ENCODE measurements around the gene NLGN2.
"Not testable (repeated sequence)": the region's sequence is repeated elsewhere in the genome, so short reads cannot be mapped to it uniquely, and the experiment has no call there.

Gene NLGN2

GRCh38 chr17:7407485-7408251 is at the start of gene NLGN2:
TSS of gene NLGN2 (plus strand) at chr17:7407845. CDS start at chr17:7408256, 411 bp downstream.
- no peak for DNase-seq

- no peak for DNase-seq
Observed at GRCh38 chr17:7361906-7362305, 45.7 kb upstream of the NLGN2 start.

GRCh38 chr17:7363311-7363710 is 44.3 kb upstream of the NLGN2 start:
- no peak for DNase-seq

DNA sequence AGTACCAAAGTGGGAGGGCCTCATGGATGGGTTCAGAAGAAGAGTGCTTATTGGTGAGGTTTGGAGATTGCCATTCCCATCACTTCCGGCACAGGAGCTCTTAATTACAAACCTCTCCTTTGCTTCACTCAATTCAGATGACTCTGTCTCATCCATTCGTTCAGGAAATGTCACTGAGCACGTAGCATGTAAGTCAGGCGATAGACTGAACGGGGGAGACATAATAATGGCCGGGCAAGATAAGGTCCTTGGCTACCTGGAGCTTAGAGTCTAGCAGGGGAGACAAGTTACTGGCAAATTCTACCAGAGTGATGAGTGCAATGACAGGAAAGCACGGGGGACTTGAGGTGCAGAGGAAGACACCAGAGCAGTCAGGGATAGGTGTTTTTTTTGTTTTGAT is 41.7 kb upstream of the NLGN2 start:
- not testable (repeated sequence) for DNase-seq

DNA sequence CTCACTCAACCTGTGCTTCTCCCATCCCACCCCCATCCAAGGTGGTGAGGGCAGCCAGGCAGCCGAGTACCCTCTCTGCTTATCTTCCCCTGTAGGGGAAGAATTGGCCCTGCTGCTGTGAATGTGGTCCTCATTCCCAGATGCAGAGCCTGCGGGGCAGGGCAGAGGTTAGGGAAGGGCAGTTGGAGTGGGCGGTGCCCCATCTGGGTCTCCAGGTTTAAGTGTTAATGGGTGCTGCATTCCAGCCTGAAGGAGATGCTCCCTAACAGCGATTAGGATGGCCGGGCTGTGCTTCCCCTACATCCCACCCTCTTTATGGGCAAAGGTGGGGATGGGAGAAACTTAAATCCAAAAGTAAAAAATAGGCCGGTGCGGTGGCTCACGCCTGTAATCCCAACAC is 40.6 kb upstream of the NLGN2 start:
- DNase-seq: no peak

GRCh38 chr17:7367918-7368598 is 39.6 kb upstream of the NLGN2 start:
- DNase-seq: no peak

- DNase-seq: not testable (repeated sequence)
Observed at GRCh38 chr17:7368599-7368994, 39.0 kb upstream of the NLGN2 start.

DNA sequence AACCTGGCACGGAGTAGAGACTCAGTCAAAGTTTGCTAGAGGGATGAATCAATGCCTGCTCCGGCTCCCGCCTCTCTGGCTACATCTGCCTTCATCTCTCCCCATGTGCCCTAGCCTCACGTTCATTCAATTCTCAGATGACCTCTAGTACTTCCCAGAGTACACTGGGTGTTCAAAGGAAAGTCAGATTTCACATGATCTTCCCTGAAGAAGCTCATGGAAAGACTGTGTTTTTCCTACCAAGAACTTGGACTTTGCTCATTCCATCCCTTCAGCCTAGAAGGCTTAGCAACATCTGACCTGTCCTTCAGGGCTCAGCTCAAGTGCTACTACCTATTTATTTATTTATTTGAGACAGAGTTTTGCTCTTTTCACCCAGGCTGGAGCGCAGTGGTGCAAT is 37.8 kb upstream of the NLGN2 start:
- DNase-seq: no peak

DNA sequence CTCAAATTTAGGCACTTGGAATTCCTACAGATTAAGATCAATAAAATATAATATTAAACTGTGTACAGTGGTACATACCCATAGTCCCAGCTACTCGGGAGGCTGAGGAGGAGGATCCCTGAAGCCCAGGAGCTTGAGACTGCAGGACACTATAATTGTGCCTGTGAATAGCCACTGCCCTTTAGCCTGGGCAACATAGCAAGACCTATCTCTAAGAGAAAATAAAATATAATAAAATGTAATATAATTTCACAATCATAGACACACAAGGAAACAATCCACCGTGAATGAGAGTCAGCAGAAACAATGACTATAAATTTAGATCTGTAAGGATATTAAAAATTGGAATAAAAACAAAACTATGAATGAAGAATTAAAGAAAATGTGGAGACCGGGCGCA is 36.8 kb upstream of the NLGN2 start:
- DNase-seq: no peak

DNA sequence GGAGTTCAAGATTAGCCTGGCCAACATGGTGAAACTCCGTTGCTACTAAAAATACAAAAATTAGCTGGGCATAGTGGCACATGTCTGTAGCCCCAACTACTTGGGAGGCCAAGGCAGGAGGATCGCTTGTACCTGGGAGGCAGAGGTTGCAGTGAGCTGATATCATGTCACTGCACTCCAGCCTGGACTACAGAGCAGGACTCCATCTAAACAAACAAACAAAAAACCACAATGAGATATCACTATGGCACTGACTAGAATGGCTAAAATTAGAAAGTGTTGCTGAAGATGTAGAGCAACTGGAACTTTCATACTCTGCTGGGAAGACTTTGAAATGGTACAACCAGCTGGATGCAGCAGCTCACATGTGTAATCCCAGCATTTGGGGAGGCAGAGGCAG is 33.3 kb upstream of the NLGN2 start:
- no peak for DNase-seq

- DNase-seq: no peak
Observed at GRCh38 chr17:7379134-7379533, 28.5 kb upstream of the NLGN2 start.

GRCh38 chr17:7380321-7380720 is 27.3 kb upstream of the NLGN2 start:
- DNase-seq: no peak

- DNase-seq: no peak
Observed at GRCh38 chr17:7380855-7381683, 26.6 kb upstream of the NLGN2 start, which contains the start of gene TNK1. TSS of gene TNK1 (plus strand) at chr17:7381089. CDS start at chr17:7382927, 1,838 bp downstream.

GRCh38 chr17:7382901-7383300 is 24.7 kb upstream of the NLGN2 start:
- no peak for DNase-seq

- no peak for DNase-seq
Observed at GRCh38 chr17:7383371-7383741, 24.3 kb upstream of the NLGN2 start.

DNA sequence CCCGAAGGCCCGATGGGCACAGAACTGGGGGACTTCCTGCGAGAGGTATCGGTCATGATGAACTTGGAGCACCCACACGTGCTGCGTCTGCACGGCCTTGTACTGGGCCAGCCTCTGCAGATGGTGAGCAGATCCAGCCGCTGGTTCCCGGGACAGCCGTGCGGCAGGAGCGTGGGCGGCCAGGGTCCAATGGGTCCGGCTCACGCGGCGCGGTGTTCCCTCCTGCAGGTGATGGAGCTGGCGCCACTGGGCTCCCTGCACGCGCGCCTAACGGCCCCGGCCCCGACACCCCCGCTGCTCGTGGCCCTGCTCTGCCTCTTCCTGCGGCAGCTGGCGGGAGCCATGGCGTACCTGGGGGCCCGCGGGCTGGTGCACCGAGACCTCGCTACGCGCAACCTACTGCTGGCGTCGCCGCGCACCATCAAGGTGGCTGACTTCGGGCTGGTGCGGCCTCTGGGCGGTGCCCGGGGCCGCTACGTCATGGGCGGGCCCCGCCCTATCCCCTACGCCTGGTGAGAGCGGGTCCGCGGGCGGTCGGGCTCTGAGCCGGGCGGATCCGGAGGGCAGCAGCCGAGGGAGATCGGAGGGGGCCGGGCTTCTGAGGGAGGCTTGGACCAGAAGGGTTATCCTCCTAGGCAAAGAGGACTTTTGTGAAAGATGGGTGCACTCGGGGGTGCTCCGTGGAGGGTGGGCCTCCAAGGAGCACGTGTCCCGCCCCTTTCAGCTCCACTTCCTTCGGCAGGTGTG is 23.7 kb upstream of the NLGN2 start:
- peak in 1 of 2 experiments; percentile 3 for DNase-seq

- no peak for DNase-seq
Observed at GRCh38 chr17:7384489-7385081, 23.1 kb upstream of the NLGN2 start.

GRCh38 chr17:7388856-7389255 is 18.8 kb upstream of the NLGN2 start:
- DNase-seq: no peak

- DNase-seq: no peak
Observed at GRCh38 chr17:7389924-7390910, 17.4 kb upstream of the NLGN2 start.

GRCh38 chr17:7391307-7391706 is 16.3 kb upstream of the NLGN2 start:
- no peak for DNase-seq

All from Kasumi-1 (cell line).